LNCaP clone FGC (cell line): ENCODE data around the gene MCM8.
"Not testable (repeated sequence)": the region's sequence is repeated elsewhere in the genome, so short reads cannot be mapped to it uniquely, and the experiment has no call there.

ENCODE experiments used
- DNase-seq: peaks from one replicate; pipeline ENCODE4 v3.0.0-alpha.2; 2011; ENCODE audit warnings: low read depth
- H3K4me3 ChIP-seq: 2 replicates; pipeline ENCODE4 v1.5.1; 2011; ENCODE audit warnings: mild to moderate bottlenecking, low read depth, low read length, control low read depth
- TF ChIP-seq, protein P1 (sequence below): IDR thresholded peaks from 2 replicates; pipeline ENCODE4 v1.5.1; 2012; ENCODE audit warnings: mild to moderate bottlenecking; ENCODE audit not compliant: control insufficient read depth, insufficient read depth; ENCODE audit errors: extremely low read depth

The MCM8 gene

DNA sequence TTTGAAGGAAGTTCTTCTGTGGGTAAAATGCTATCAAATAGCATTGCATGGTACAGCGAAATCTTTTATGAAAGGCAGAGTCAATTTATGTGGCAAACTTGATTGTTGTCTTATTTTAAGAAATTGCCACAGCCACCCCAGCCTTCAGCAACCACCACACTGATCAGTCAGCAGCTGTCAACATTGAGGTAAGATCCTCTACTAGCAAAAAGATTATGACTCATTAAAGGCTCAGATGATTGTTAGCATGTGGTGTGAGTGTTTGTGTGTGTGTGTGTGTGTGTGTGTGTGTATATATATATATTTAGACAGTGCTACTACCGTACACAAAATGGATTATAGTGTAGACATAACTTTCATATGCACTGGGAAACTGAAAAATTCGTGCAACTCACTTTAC lies 75.6 kb downstream of the MCM8 start:
- no peak for DNase-seq
- H3K4me3 ChIP-seq: no peak overlapping the region
- TF ChIP-seq, protein P1, sequence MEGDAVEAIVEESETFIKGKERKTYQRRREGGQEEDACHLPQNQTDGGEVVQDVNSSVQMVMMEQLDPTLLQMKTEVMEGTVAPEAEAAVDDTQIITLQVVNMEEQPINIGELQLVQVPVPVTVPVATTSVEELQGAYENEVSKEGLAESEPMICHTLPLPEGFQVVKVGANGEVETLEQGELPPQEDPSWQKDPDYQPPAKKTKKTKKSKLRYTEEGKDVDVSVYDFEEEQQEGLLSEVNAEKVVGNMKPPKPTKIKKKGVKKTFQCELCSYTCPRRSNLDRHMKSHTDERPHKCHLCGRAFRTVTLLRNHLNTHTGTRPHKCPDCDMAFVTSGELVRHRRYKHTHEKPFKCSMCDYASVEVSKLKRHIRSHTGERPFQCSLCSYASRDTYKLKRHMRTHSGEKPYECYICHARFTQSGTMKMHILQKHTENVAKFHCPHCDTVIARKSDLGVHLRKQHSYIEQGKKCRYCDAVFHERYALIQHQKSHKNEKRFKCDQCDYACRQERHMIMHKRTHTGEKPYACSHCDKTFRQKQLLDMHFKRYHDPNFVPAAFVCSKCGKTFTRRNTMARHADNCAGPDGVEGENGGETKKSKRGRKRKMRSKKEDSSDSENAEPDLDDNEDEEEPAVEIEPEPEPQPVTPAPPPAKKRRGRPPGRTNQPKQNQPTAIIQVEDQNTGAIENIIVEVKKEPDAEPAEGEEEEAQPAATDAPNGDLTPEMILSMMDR: no peak

GRCh38 chr20:6028818-6029217 lies 78.4 kb downstream of the MCM8 start:
- TF ChIP-seq, protein P1: no peak
- H3K4me3 ChIP-seq: no peak overlapping the region

DNA sequence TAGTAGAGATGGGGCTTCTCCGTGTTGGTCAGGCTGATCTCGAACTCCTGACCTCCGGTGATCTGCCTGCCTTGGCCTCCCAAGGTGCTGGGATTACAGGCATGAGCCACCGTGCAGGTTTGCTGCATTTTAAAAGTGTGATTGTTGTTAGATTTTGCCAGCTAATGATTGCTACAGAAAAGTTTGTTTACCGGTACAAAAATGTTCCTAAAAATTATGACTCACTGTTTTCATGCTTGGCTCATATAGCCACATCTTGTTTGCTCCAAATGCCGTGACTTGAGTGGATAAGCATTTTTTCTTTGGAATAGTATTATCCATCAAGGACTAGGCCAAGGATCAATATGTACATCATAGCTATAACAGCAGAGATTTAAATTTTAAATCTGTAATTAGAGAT lies 79.1 kb downstream of the MCM8 start:
- H3K4me3 ChIP-seq: no peak overlapping the region
- TF ChIP-seq, protein P1: no peak
- DNase-seq: no peak

More at GRCh38 chr20:6028818-6029217, 78.4 kb downstream of the MCM8 start:
- DNase-seq: no peak

DNA sequence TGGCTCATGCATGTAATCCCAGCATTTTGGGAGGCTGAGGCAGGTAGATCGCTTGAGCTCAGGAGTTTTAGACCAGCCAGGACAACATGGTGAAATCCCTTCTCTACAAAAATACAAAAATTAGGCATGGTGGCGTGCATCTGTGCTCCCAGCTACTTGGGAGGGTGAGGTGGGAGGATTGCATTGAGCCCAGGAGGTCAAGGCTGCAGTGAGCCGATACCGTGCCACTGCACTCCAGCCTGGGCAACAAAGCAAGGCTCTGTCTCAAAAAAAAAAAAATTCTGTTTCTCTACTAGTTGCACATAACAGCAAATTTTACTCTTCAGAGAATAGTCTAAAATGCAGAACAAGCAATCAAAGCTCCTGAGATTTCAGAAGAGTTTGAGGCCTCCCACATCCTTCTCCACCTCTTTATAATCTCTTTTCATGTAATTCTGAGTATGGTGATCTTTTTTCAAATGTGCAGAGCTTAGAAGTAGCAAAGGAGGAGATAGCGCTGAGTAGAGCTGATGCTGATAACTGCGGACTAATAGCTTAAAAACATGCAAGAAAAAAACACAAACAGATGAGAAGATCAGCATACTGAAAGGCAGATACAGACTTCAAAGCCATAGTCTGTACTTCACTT lies 80.1 kb downstream of the MCM8 start:
- H3K4me3 ChIP-seq: no peak overlapping the region
- TF ChIP-seq, protein P1: no peak
- DNase-seq: no peak

GRCh38 chr20:6032907-6033306 lies 82.5 kb downstream of the MCM8 start:
- not testable (repeated sequence) for H3K4me3 ChIP-seq, DNase-seq

- TF ChIP-seq, protein P1: no peak
- H3K4me3 ChIP-seq: no peak overlapping the region
- DNase-seq: no peak
Measured at GRCh38 chr20:6034134-6034969, 83.9 kb downstream of the MCM8 start.

- DNase-seq: no peak
- TF ChIP-seq, protein P1: no peak
- no peak overlapping the region for H3K4me3 ChIP-seq
Measured at GRCh38 chr20:6036213-6036612, 85.8 kb downstream of the MCM8 start.
